GM12874 (cell line): ENCODE data around the gene RPAP2.

ENCODE experiments used
- CTCF ChIP-seq: IDR thresholded peaks from 2 replicates; pipeline ENCODE4 v1.5.1; 2011; ENCODE audit warnings: low read depth, mild to moderate bottlenecking, control low read depth, low read length, moderate library complexity; ENCODE audit not compliant: insufficient read depth

RPAP2 gene

GRCh38 chr1:92447033-92447681 is 148.3 kb downstream of the RPAP2 start:
- no peak for TF ChIP-seq CTCF

GRCh38 chr1:92447976-92448375 is 149.1 kb downstream of the RPAP2 start:
- no peak for TF ChIP-seq CTCF
